ENCODE data around the gene PIAS2.

PIAS2 gene

GRCh38 chr18:46958209-46958608, 40.9 kb upstream of the PIAS2 start:
- no peak for TF ChIP-seq EZH2phosphoT487 (IDR thresholded peaks at IDR 0.05; ENCODE audit: low read depth)
- no peak for TF ChIP-seq CTCF (IDR thresholded peaks at IDR 0.05; ENCODE audit: low read depth, low read length)

DNA sequence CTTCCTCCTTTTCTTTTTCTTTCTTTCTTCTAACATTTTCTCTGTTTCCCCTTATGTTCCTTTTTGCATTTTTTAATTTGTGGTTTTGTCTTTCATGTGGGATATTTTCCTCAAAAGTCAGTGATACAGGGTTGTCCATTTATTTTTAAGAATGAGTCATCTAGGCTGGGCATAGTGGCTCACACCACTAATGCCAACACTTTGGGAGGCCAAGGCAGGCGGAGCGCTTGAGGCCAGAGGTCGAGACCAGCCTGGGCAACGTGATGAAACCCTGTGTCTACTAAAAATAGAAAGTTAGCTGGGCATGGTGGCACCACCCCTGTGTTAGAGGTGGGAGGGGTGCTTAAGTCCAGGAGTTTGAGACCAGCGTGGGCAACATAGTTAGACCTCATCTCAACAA, 35.9 kb upstream of the PIAS2 start:
- TF ChIP-seq CTCF (IDR thresholded peaks at IDR 0.05; ENCODE audit: low read depth, low read length) (no peak), EZH2phosphoT487 (IDR thresholded peaks at IDR 0.05; ENCODE audit: low read depth) (no peak)
- H3K27me3 ChIP-seq (ENCODE audit: low read depth, low read length): no peaks in the 10 kb centered on the region
- H3K36me3 ChIP-seq (replicated peaks; ENCODE audit: low read depth, low read length): no peaks in the 10 kb centered on the region
- no peaks in the 10 kb centered on the region for H4K20me1 ChIP-seq (ENCODE audit: insufficient read depth, low read length)
- no peak overlapping the region for H3K4me2 ChIP-seq (ENCODE audit: low read length)
- H3K4me1 ChIP-seq (ENCODE audit: low read length): no peaks in the 10 kb centered on the region
- H3K27ac ChIP-seq (ENCODE audit: low read length): no peak overlapping the region
- H3K9ac ChIP-seq (ENCODE audit: low read length): no peak overlapping the region
- no peak overlapping the region for H2AFZ ChIP-seq (ENCODE audit: low read depth, low read length)
- H3K9me3 ChIP-seq (ENCODE audit: insufficient read depth, low read length): no peaks in the 10 kb centered on the region
- H3K79me2 ChIP-seq (ENCODE audit: low read length): no peaks in the 10 kb centered on the region
- H3K4me3 ChIP-seq (ENCODE audit: low read length): no peak overlapping the region

More at GRCh38 chr18:46958209-46958608, 40.9 kb upstream of the PIAS2 start:
- no peaks in the 10 kb centered on the region for H4K20me1 ChIP-seq (ENCODE audit: insufficient read depth, low read length)
- no peaks in the 10 kb centered on the region for H3K36me3 ChIP-seq (replicated peaks; ENCODE audit: low read depth, low read length)
- H3K4me3 ChIP-seq (ENCODE audit: low read length): no peak overlapping the region
- no peak overlapping the region for H2AFZ ChIP-seq (ENCODE audit: low read depth, low read length)
- H3K4me2 ChIP-seq (ENCODE audit: low read length): no peak overlapping the region
- H3K9ac ChIP-seq (ENCODE audit: low read length): no peak overlapping the region
- peaks cover 8% of the 10 kb centered on the region; the same call in 1 of the 2 replicates for H3K9me3 ChIP-seq (ENCODE audit: insufficient read depth, low read length)
- H3K27ac ChIP-seq (ENCODE audit: low read length): no peak overlapping the region
- no peaks in the 10 kb centered on the region for H3K4me1 ChIP-seq (ENCODE audit: low read length)
- H3K79me2 ChIP-seq (ENCODE audit: low read length): no peaks in the 10 kb centered on the region
- no peaks in the 10 kb centered on the region for H3K27me3 ChIP-seq (ENCODE audit: low read depth, low read length)

- no peak overlapping the region for H3K9ac ChIP-seq (ENCODE audit: low read length)
- no peak overlapping the region for H3K4me3 ChIP-seq (ENCODE audit: low read length)
- no peaks in the 10 kb centered on the region for H3K9me3 ChIP-seq (ENCODE audit: insufficient read depth, low read length)
- H3K4me2 ChIP-seq (ENCODE audit: low read length): no peak overlapping the region
- no peaks in the 10 kb centered on the region for H3K27me3 ChIP-seq (ENCODE audit: low read depth, low read length)
- H3K36me3 ChIP-seq (replicated peaks; ENCODE audit: low read depth, low read length): no peaks in the 10 kb centered on the region
- no peak for TF ChIP-seq EZH2phosphoT487 (IDR thresholded peaks at IDR 0.05; ENCODE audit: low read depth)
- TF ChIP-seq CTCF (IDR thresholded peaks at IDR 0.05; ENCODE audit: low read depth, low read length): peak; percentile 92
- H4K20me1 ChIP-seq (ENCODE audit: insufficient read depth, low read length): no peaks in the 10 kb centered on the region
- H2AFZ ChIP-seq (ENCODE audit: low read depth, low read length): no peak overlapping the region
- H3K27ac ChIP-seq (ENCODE audit: low read length): no peak overlapping the region
- H3K4me1 ChIP-seq (ENCODE audit: low read length): peaks cover 9% of the 10 kb centered on the region
- H3K79me2 ChIP-seq (ENCODE audit: low read length): no peaks in the 10 kb centered on the region
These were observed 32.9 kb upstream of the PIAS2 start for GRCh38 chr18:46950064-46950656.

DNA sequence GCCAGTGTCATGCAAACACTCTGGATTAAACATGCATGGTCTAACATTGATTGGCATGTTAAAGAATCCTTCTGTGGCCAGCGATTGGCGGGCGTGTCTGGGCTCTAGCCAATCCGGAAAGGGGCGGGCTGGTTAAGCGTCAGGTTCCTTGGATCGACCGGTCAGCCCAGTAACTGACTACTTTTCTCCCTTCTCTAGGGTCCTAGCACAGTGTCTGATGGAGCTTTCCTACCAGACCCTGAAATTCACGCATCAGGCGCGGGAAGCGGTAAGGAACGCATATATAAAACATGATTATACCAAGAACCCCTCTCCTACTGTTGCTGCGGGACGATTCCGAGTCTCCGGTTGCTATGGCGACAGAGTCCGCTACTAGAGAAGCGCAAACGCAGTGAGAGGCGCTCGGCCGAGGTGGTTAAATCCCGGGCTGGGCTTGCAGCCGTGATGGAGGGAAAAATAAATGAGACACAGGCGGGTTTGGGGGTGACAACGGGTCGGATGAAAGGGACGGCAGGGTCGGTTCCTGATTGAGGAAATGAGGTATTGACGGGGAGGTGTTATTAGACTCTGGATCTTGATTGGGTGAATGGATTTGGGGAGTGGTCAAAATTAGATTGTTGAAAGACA, 29.5 kb upstream of the PIAS2 start:
- no peaks in the 10 kb centered on the region for H3K27me3 ChIP-seq (ENCODE audit: low read depth, low read length)
- H3K36me3 ChIP-seq (replicated peaks; ENCODE audit: low read depth, low read length): no peaks in the 10 kb centered on the region
- H3K9me3 ChIP-seq (ENCODE audit: insufficient read depth, low read length): no peaks in the 10 kb centered on the region
- H3K4me2 ChIP-seq (ENCODE audit: low read length): peak overlapping the region; percentile 64
- no peaks in the 10 kb centered on the region for H3K79me2 ChIP-seq (ENCODE audit: low read length)
- peak overlapping the region; percentile 99 for H2AFZ ChIP-seq (ENCODE audit: low read depth, low read length)
- H3K9ac ChIP-seq (ENCODE audit: low read length): peak overlapping the region; percentile 50
- H4K20me1 ChIP-seq (ENCODE audit: insufficient read depth, low read length): no peaks in the 10 kb centered on the region
- TF ChIP-seq CTCF (IDR thresholded peaks at IDR 0.05; ENCODE audit: low read depth, low read length) (no peak), EZH2phosphoT487 (IDR thresholded peaks at IDR 0.05; ENCODE audit: low read depth) (no peak)
- H3K4me3 ChIP-seq (ENCODE audit: low read length): peak overlapping the region; percentile 80
- H3K27ac ChIP-seq (ENCODE audit: low read length): no peak overlapping the region
- peaks cover 9% of the 10 kb centered on the region for H3K4me1 ChIP-seq (ENCODE audit: low read length)
